Vagina (tissue), 2 donors: Measurements from ENCODE around the gene TBCE. TPM values are rescaled to one million over a fixed set of nuclear protein-coding genes. Genes with fewer than 3 reads are reported as not detected.

Experiments used
- DNase-seq, 2 donors: peaks; one replicate each; pipeline ENCODE4 v3.0.0-alpha.2; 2017; ENCODE audit errors: extremely low spot score in 2 of 2
- H3K27ac ChIP-seq: fragments of 200-600 bp; sonication (generic); one replicate; pipeline ENCODE4 v1.5.1; 2019
- H3K27me3 ChIP-seq: fragments of 200-600 bp; sonication (generic); one replicate; pipeline ENCODE4 v1.5.1; 2019
- H3K36me3 ChIP-seq, 2 donors: fragments of 200-600 bp; sonication (generic); one replicate each; pipeline ENCODE4 v1.5.1; 2017 to 2019
- H3K4me1 ChIP-seq: fragments of 200-600 bp; sonication (generic); one replicate; pipeline ENCODE4 v1.5.1; 2019
- H3K4me3 ChIP-seq, 2 donors: fragments of 200-600 bp; sonication (generic); 1 replicate in 1 of 2; 2 replicates in 1 of 2; pipeline ENCODE4 v1.5.1; 2016 to 2019
- H3K9me3 ChIP-seq: fragments of 200-600 bp; sonication (generic); one replicate; pipeline ENCODE4 v1.5.1; 2019
- POLR2A ChIP-seq, 2 donors: fragments of 450-650 bp; IDR thresholded peaks; one replicate each; pipeline ENCODE4 v1.6.1; 2017; ENCODE audit warnings: antibody characterized with exemption in 2 of 2, mild to moderate bottlenecking in 2 of 2, moderate library complexity in 2 of 2
- POLR2AphosphoS5 ChIP-seq, 2 donors: sonication (generic); formaldehyde crosslinking; IDR thresholded peaks; one replicate each; pipeline ENCODE4 v1.9.0; 2017; ENCODE audit warnings: antibody characterized with exemption in 2 of 2, mild to moderate bottlenecking in 2 of 2, low read depth in 1 of 2; ENCODE audit not compliant: insufficient read depth in 1 of 2
- intact Hi-C: fragments of 100-400 bp; cut with DNase I; formaldehyde crosslinking; loops from one replicate; pipeline ENCODE4 v1.15.1; 2023
- total RNA-seq: library from RNA; depleted of rRNA; stranded (reverse); fragments of >200 nt; gene quantifications from one replicate; pipeline ENCODE4 v1.2.3, GENCODE V29; 2016
- TF ChIP-seq, protein P1 (sequence below), 3 experiments: fragments of 450-650 bp in 2 of 3; fragments of 200-600 bp in 1 of 3; sonication (generic) in 1 of 3; IDR thresholded peaks; one replicate each; pipeline ENCODE4 v1.5.1; 2017 to 2019; ENCODE audit warnings: antibody characterized with exemption in 3 of 3, mild to moderate bottlenecking in 2 of 3, moderate library complexity in 2 of 3

Gene TBCE
- total RNA-seq, 1 donor from 2014 or later = 23.6 TPM

DNA sequence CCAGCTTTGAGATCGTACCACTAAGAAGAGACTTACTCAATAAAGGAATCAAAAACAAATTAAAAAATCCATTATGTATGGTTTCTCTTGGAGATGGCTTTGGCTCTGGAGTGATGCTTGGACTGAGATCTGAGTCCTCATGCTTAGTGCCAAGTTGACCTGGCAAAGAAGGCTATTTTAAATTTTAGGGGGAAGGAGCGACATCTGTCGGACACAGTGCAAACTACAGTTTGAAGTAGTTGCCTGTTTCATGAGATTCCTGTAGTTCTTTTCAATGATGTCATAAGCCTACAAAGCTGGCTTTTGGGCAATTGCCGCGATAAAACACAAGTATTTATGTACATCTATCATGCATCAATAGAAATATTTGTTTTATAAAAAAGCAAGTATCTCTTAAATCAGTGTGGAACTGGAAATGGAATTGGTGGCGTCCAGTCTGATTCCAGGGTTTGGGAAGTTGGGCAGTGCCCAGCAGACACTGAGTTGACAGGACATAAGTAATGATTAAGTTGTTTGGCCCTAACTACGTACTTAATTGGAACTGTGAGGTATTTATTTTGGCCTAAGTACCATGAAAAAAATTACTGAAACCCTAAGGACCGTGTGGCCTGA is 50.0 kb downstream of the TBCE start:
- no peak for TF ChIP-seq POLR2A (IDR thresholded peaks at IDR 0.05)
- TF ChIP-seq, protein P1, sequence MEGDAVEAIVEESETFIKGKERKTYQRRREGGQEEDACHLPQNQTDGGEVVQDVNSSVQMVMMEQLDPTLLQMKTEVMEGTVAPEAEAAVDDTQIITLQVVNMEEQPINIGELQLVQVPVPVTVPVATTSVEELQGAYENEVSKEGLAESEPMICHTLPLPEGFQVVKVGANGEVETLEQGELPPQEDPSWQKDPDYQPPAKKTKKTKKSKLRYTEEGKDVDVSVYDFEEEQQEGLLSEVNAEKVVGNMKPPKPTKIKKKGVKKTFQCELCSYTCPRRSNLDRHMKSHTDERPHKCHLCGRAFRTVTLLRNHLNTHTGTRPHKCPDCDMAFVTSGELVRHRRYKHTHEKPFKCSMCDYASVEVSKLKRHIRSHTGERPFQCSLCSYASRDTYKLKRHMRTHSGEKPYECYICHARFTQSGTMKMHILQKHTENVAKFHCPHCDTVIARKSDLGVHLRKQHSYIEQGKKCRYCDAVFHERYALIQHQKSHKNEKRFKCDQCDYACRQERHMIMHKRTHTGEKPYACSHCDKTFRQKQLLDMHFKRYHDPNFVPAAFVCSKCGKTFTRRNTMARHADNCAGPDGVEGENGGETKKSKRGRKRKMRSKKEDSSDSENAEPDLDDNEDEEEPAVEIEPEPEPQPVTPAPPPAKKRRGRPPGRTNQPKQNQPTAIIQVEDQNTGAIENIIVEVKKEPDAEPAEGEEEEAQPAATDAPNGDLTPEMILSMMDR (IDR thresholded peaks at IDR 0.05) = peak; percentile 72 to 89 (median 83)
- TF ChIP-seq POLR2AphosphoS5 (IDR thresholded peaks at IDR 0.05; ENCODE audit: insufficient read depth in 1 of 2, low read depth in 1 of 2) = peak in 1 of 2 donors; percentile 37
- Histone ChIP-seq H3K27me3 (no peaks in the 10 kb centered on the region), H3K27ac (no peak overlapping the region), H3K4me1 (no peaks in the 10 kb centered on the region), H3K4me3 (no peak overlapping the region), H3K36me3 (no peaks in the 10 kb centered on the region), H3K9me3 (no peaks in the 10 kb centered on the region)
- no peak for DNase-seq
- intact Hi-C loops = loop anchor here (1.0 to 2.0 kb wide), 2 partner anchors 162 to 313 kb away; no protein-coding TSS in a partner anchor

DNA sequence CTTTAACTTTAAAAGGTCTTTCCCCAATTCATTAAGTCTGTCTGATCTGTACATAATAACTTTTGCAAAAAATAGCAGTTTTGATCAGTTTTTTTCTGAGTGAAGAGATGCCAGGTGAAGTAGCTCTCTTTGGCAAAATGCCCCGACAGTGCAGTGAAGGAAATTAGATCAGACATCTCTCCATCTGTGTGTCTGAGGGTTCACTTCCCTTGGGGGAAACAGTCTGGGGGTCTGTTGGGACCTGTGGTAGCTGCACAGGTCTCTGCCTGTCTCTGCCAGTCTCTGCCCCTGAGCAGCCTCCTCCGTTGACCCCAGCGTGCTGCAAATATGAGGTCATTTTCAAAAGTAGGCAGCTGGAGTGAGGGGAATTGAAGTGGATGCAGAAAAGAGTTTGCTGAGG is 54.5 kb downstream of the TBCE start:
- no peak overlapping the region for H3K27ac ChIP-seq
- no peaks in the 10 kb centered on the region for H3K36me3 ChIP-seq
- no peak overlapping the region for H3K4me3 ChIP-seq
- no peaks in the 10 kb centered on the region for H3K27me3 ChIP-seq
- no peaks in the 10 kb centered on the region for H3K4me1 ChIP-seq
- no peaks in the 10 kb centered on the region for H3K9me3 ChIP-seq
- intact Hi-C loops = no loop called here
- TF ChIP-seq, protein P1 (IDR thresholded peaks at IDR 0.05) = no peak
- no peak for TF ChIP-seq POLR2A (IDR thresholded peaks at IDR 0.05)
- no peak for TF ChIP-seq POLR2AphosphoS5 (IDR thresholded peaks at IDR 0.05; ENCODE audit: insufficient read depth in 1 of 2, low read depth in 1 of 2)
- no peak for DNase-seq

DNA sequence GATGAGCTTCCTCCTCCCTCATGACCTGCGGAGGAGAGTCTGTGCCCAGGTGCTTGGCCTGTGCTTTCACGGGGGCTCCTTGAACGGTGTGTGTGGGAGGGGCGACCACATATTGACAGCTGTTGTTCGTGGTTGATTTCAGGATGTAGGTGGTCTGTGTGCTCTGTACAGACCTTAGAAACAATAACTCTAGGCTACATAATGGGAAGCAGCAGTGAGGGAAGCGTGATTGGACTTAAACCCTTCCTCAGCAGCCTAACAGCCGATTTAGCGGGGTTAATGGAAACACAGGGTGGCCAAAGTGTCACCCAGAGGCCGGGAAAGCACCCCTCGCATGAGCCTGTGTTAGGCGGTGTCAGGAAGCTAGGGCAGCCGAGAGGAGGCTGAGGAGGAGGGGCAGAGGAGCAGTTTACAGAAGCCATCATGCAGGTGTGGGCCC is 56.0 kb downstream of the TBCE start:
- H3K9me3 ChIP-seq = no peaks in the 10 kb centered on the region
- no peak for DNase-seq
- TF ChIP-seq, protein P1 (IDR thresholded peaks at IDR 0.05) = no peak
- TF ChIP-seq POLR2A (IDR thresholded peaks at IDR 0.05) (no peak), POLR2AphosphoS5 (IDR thresholded peaks at IDR 0.05; ENCODE audit: insufficient read depth in 1 of 2, low read depth in 1 of 2) (no peak)
- H3K36me3 ChIP-seq = no peaks in the 10 kb centered on the region
- no peaks in the 10 kb centered on the region for H3K27me3 ChIP-seq
- H3K27ac ChIP-seq = no peak overlapping the region
- H3K4me3 ChIP-seq = no peak overlapping the region
- intact Hi-C loops = no loop called here
- no peaks in the 10 kb centered on the region for H3K4me1 ChIP-seq

DNA sequence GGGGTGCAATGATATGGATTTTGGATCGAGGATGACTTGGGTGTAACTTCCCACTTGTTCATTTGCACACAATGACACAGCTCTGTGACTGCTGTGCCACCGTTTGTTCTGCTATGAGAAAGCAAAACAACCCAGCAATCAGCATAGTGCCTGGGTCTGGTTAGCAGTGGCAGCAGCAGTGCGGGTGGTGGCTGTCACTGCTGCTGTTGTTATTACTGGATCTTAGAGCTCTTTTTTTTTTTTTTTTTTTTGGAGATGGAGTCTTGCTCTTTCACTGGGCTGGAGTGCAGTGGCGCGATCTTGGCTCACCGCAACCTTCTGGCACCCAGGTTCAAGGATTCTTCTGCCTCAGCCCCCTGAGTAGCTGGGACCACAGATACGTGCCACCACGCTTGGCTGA is 56.9 kb downstream of the TBCE start:
- no peak for DNase-seq
- Histone ChIP-seq H3K9me3 (no peaks in the 10 kb centered on the region), H3K27ac (no peak overlapping the region), H3K4me3 (no peak overlapping the region), H3K4me1 (no peaks in the 10 kb centered on the region), H3K27me3 (no peaks in the 10 kb centered on the region), H3K36me3 (no peaks in the 10 kb centered on the region)
- intact Hi-C loops = no loop called here
- TF ChIP-seq POLR2AphosphoS5 (IDR thresholded peaks at IDR 0.05; ENCODE audit: insufficient read depth in 1 of 2, low read depth in 1 of 2) (no peak), POLR2A (IDR thresholded peaks at IDR 0.05) (no peak)
- TF ChIP-seq, protein P1 (IDR thresholded peaks at IDR 0.05) = no peak

DNA sequence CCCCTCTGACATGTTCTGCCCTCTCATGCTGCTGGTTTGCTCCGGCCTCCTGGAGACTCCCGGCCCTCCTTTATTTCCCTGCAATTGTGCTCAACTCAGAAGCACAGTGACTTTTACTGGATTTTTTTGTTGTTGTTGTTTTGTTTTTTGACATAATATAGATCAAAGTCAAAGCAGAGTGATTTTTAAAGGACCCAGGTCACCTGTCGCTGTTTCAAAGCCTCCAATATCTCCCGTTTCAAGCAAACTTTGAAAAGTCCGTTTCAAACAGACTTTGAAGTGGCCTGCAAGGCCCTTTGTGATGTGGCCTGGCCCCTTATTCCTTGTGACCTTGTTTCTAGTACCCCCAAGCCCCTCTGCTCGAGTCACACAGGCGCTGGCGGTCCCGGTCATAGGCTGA is 58.1 kb downstream of the TBCE start:
- Histone ChIP-seq H3K27me3 (no peaks in the 10 kb centered on the region), H3K4me3 (no peak overlapping the region), H3K36me3 (no peaks in the 10 kb centered on the region), H3K27ac (no peak overlapping the region), H3K9me3 (no peaks in the 10 kb centered on the region), H3K4me1 (no peaks in the 10 kb centered on the region)
- no peak for DNase-seq
- TF ChIP-seq POLR2AphosphoS5 (IDR thresholded peaks at IDR 0.05; ENCODE audit: insufficient read depth in 1 of 2, low read depth in 1 of 2) (no peak), POLR2A (IDR thresholded peaks at IDR 0.05) (no peak)
- intact Hi-C loops = no loop called here
